Activated CD4-positive, alpha-beta T cell treated with anti-CD3 and anti-CD28 coated beads, Interleukin-2, amount 50 U/mL, for 16 hours (primary cell): Measurements from ENCODE around the gene SARDH.
"Not testable (repeated sequence)": the region's sequence is repeated elsewhere in the genome, so short reads cannot be mapped to it uniquely, and the experiment has no call there.

ENCODE experiments used
- DNase-seq: peaks from one replicate; pipeline ENCODE4 v3.0.0-alpha.2; 2020

SARDH gene

GRCh38 chr9:133759146-133759900 lies 21.2 kb upstream of the SARDH start:
- DNase-seq: no peak

GRCh38 chr9:133758228-133758627 lies 20.1 kb upstream of the SARDH start:
- no peak for DNase-seq

- DNase-seq: no peak
Observed at GRCh38 chr9:133754688-133755227, 16.6 kb upstream of the SARDH start.

GRCh38 chr9:133754187-133754586 lies 16.0 kb upstream of the SARDH start:
- DNase-seq: no peak

GRCh38 chr9:133752739-133753446 lies 14.7 kb upstream of the SARDH start:
- DNase-seq: no peak

- no peak for DNase-seq
Observed at GRCh38 chr9:133750982-133751649, 13.0 kb upstream of the SARDH start.

- no peak for DNase-seq
Observed at GRCh38 chr9:133747309-133747708, 9.2 kb upstream of the SARDH start.

GRCh38 chr9:133744528-133744927 lies 6.4 kb upstream of the SARDH start:
- not testable (repeated sequence) for DNase-seq

GRCh38 chr9:133742849-133743444 lies 4.8 kb upstream of the SARDH start:
- DNase-seq: peak; percentile 75

- DNase-seq: no peak
Observed at GRCh38 chr9:133742251-133742650, 4.1 kb upstream of the SARDH start.

GRCh38 chr9:133741716-133742115 lies 3.6 kb upstream of the SARDH start:
- no peak for DNase-seq

- DNase-seq: no peak
Observed at GRCh38 chr9:133740911-133741310, 2.8 kb upstream of the SARDH start.

- DNase-seq: no peak
Observed at GRCh38 chr9:133739408-133740280, 1.5 kb upstream of the SARDH start.

- DNase-seq: no peak
Observed at GRCh38 chr9:133738640-133739225, 581 bp upstream of the SARDH start.

- DNase-seq: no peak
Observed at GRCh38 chr9:133737071-133737773, 930 bp downstream of the SARDH start.

GRCh38 chr9:133735931-133736330 lies 2.2 kb downstream of the SARDH start:
- DNase-seq: no peak

- DNase-seq: no peak
Observed at GRCh38 chr9:133735415-133735775, 2.8 kb downstream of the SARDH start.

GRCh38 chr9:133734590-133735414 lies 3.4 kb downstream of the SARDH start:
- DNase-seq: no peak

GRCh38 chr9:133733796-133734533 lies 4.2 kb downstream of the SARDH start:
- DNase-seq: no peak

- DNase-seq: no peak
Observed at GRCh38 chr9:133733421-133733795, 4.7 kb downstream of the SARDH start.
